Measurements from ENCODE around the gene UBE2J2. TPM values are rescaled to one million over a fixed set of nuclear protein-coding genes. Genes with fewer than 3 reads are reported as not detected.

UBE2J2 gene
- total and polyA plus RNA-seq, 2 of the 13 experiments (the other 11 are each of a cell fraction or from before 2014, with no cell fraction given): 25.4 to 29.4 TPM

- TF ChIP-seq ZNF687 (CRISPR knock-in tag; IDR thresholded peaks at IDR 0.05): peak; percentile 98
- TF ChIP-seq SOX5 (CRISPR knock-in tag; IDR thresholded peaks at IDR 0.05; ENCODE audit: borderline replicate concordance): no peak
- 0 out of 2 replicates have a peak, but pooled peaks have one; percentile 26 for TF ChIP-seq ZFP36L1 (CRISPR knock-in tag; IDR thresholded peaks at IDR 0.05)
- TF ChIP-seq REXO4 (CRISPR knock-in tag; IDR thresholded peaks at IDR 0.05; ENCODE audit: borderline replicate concordance): no peak
- no peak for TF ChIP-seq PBX2 (CRISPR knock-in tag; IDR thresholded peaks at IDR 0.05)
- peak; percentile 64; the same call in 1 of the 2 replicates for TF ChIP-seq ZMAT3 (CRISPR knock-in tag; conservative IDR thresholded peaks at IDR 0.05)
- TF ChIP-seq IKZF4 (CRISPR knock-in tag; IDR thresholded peaks at IDR 0.05; ENCODE audit: borderline replicate concordance, low read depth, not compliant biosample characterization): no peak
- no peak for TF ChIP-seq PHB2 (IDR thresholded peaks at IDR 0.05; ENCODE audit: partially characterized antibody)
- TF ChIP-seq MLX (CRISPR knock-in tag; IDR thresholded peaks at IDR 0.05): no peak
- no peak for TF ChIP-seq ATF4 (CRISPR knock-in tag; IDR thresholded peaks at IDR 0.05)
- no peak for TF ChIP-seq ZNF639 (CRISPR knock-in tag; conservative IDR thresholded peaks at IDR 0.05)
- no peak for TF ChIP-seq CEBPG (CRISPR knock-in tag; IDR thresholded peaks at IDR 0.05)
- no peak for TF ChIP-seq KLF13 (CRISPR knock-in tag; IDR thresholded peaks at IDR 0.05)
- TF ChIP-seq ZFP37 (CRISPR knock-in tag; IDR thresholded peaks at IDR 0.05; ENCODE audit: borderline replicate concordance): no peak
- TF ChIP-seq GLMP (CRISPR knock-in tag; IDR thresholded peaks at IDR 0.05; ENCODE audit: borderline replicate concordance): no peak
- TF ChIP-seq E2F5 (CRISPR knock-in tag; conservative IDR thresholded peaks at IDR 0.05): no peak
- no peak for TF ChIP-seq ZNF589 (CRISPR knock-in tag; conservative IDR thresholded peaks at IDR 0.05)
- no peak for TF ChIP-seq ZNF446 (CRISPR knock-in tag; IDR thresholded peaks at IDR 0.05)
- TF ChIP-seq ISL2 (CRISPR knock-in tag; IDR thresholded peaks at IDR 0.05): no peak
These were observed 13.8 kb upstream of the UBE2J2 start (continued) for GRCh38 chr1:1287288-1288110.

Measured in HepG2 (cell line).